Kidney epithelial cell (primary cell): Measurements from ENCODE around the gene AMBRA1. TPM values are rescaled to one million over a fixed set of nuclear protein-coding genes. Genes with fewer than 3 reads are reported as not detected.
A peak's percentile ranks its signal among the peaks of the same experiment; 100 is the strongest.

ENCODE experiments used
- DNase-seq: peaks from one replicate; pipeline ENCODE4 v3.0.0-alpha.2; 2010; ENCODE audit warnings: low read depth
- H3K27me3 ChIP-seq: 2 replicates; pipeline ENCODE4 v1.6.0; 2011; ENCODE audit warnings: low read length; ENCODE audit not compliant: control insufficient read depth, insufficient read depth
- H3K36me3 ChIP-seq: 2 replicates; pipeline ENCODE4 v1.5.1; 2011; ENCODE audit warnings: low read length; ENCODE audit not compliant: control insufficient read depth, insufficient read depth
- H3K4me3 ChIP-seq: 2 replicates; pipeline ENCODE4 v1.5.1; 2011; ENCODE audit warnings: low read depth, mild to moderate bottlenecking, control low read depth, low read length
- total RNA-seq: library from RNA; depleted of rRNA; stranded (reverse); fragments of >200 nt; gene quantifications from 2 replicates; pipeline ENCODE4 v1.2.3, GENCODE V29; 2015
- TF ChIP-seq, protein P1 (sequence below): IDR thresholded peaks from 2 replicates; pipeline ENCODE4 v1.5.1; 2011; ENCODE audit warnings: mild to moderate bottlenecking, moderate library complexity, low read length, control low read depth, inconsistent platforms; ENCODE audit not compliant: insufficient read depth, poor library complexity, severe bottlenecking

The AMBRA1 gene
- total RNA-seq, 1 donor from 2014 or later, result 23.1 TPM

DNA sequence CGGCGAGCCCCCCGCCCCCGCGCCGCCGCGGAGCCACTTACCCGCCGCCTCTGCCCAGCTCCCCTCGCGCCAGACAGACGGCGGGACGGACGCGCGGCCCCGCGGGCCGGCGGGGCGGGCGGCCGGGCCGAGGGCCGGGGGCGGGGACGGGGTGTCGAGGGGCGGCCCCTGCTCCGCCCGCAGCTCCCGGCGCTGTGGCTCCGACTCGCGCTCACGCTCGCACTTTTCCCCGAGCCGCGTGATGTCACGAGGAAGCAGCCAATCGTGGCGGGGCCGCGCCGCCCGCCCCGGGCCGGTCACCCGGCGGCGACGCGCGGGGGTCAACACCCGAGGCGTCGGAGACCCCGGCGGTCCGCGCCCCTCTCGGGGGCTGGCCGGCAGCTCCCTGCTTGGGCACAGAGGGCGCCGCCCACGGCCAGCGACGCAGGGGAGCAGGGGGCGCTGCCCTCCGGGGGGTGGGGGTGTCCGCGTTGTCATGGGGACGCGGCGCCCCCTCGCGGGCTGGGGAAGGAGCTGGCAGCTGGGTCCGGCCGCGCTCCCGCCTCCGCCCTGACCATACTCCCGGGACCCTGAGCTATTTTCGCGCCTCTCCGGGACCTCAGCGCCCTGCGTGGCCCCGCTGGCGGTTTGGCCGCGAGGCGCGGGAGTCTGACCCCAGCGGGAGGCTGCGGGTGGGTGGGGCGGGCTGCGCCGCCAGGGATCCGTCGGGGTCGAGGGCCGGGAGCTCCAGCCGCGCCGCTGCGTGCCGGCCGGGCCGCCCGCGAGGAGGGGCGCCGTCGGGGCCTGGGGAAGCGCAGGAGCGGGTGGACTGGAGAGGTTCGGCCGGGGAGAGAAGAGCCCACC, 202.0 kb downstream of the AMBRA1 start, which contains the start of gene CHRM4:
TSS of gene CHRM4 (minus strand) at position 199 of the 843 bp plus-strand sequence. CDS start 5,219 bp downstream, outside the sequence.
- H3K27me3 ChIP-seq, result peaks cover 58% of the 10 kb centered on the region
- no peak for DNase-seq
- TF ChIP-seq, protein P1, sequence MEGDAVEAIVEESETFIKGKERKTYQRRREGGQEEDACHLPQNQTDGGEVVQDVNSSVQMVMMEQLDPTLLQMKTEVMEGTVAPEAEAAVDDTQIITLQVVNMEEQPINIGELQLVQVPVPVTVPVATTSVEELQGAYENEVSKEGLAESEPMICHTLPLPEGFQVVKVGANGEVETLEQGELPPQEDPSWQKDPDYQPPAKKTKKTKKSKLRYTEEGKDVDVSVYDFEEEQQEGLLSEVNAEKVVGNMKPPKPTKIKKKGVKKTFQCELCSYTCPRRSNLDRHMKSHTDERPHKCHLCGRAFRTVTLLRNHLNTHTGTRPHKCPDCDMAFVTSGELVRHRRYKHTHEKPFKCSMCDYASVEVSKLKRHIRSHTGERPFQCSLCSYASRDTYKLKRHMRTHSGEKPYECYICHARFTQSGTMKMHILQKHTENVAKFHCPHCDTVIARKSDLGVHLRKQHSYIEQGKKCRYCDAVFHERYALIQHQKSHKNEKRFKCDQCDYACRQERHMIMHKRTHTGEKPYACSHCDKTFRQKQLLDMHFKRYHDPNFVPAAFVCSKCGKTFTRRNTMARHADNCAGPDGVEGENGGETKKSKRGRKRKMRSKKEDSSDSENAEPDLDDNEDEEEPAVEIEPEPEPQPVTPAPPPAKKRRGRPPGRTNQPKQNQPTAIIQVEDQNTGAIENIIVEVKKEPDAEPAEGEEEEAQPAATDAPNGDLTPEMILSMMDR, result peak; percentile 28
- no peaks in the 10 kb centered on the region for H3K36me3 ChIP-seq
- peak within 1 kb of the TSS; percentile 37 for H3K4me3 ChIP-seq

DNA sequence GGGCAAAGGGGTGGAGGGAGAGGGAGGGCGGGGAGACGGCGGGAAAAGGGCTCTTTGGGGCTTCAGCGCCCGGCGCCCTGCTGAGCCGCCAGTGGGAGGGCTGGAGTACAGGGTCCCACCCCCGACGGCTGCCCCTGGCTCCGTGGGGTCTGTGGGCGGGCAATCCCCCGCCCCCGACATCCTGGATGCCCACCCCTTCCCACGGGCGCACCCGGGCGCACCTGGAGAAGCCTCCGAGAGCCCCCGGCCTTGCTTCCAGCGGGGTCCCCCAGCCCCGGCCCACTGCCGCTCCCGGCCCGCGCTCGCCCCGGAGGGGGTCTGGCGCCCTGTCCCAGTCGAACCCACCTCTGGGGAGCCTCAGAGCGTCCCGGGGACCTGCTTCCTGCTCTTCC, 202.6 kb downstream of the AMBRA1 start:
- H3K4me3 ChIP-seq, result peak overlapping the region; percentile 14
- H3K27me3 ChIP-seq, result peaks cover 59% of the 10 kb centered on the region
- DNase-seq, result no peak
- TF ChIP-seq, protein P1, result no peak
- no peaks in the 10 kb centered on the region for H3K36me3 ChIP-seq

DNA sequence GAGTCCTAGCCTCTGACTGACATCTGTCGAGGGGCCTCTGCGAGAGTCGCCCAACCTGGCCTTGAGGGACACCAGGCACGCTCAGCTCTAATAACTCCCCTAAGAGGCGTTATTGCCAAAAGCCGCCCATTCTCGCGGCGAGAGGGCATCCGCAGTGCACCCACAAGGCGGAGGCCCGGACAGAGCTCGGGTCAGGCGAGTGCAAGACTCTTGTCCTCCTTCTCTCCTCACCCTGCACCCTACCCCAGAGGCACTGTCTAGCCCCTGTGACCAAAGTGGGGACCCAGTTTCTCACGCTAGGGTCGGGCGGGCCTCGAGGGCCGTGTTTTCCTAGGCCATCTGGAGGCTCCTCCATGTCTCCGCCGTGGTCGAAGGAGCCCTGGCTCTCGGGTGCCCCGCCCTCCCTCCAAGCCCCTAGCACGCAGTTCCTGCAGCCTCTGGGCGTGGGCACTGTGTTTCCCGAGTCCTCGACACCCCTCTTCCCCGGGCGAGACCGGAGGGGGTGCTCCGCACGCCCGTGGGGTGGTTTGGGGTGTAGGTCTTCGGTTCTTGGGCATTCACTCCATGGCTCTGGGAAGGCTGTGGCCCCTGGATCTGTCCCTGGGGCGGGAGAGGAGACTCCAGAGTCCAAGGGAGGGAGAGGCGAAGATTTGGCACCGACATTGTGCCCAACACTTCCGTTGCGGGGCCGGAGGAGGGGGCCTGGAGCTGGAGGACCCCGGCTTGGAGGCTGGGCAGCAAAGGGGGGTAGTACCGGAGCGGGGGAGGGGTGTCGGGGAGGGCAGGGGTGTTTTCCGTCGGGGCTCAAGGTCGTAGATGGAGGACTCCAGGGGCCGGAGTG, 203.3 kb downstream of the AMBRA1 start:
- H3K36me3 ChIP-seq, result no peaks in the 10 kb centered on the region
- TF ChIP-seq, protein P1, result no peak
- no peak overlapping the region for H3K4me3 ChIP-seq
- peaks cover 59% of the 10 kb centered on the region for H3K27me3 ChIP-seq
- no peak for DNase-seq

DNA sequence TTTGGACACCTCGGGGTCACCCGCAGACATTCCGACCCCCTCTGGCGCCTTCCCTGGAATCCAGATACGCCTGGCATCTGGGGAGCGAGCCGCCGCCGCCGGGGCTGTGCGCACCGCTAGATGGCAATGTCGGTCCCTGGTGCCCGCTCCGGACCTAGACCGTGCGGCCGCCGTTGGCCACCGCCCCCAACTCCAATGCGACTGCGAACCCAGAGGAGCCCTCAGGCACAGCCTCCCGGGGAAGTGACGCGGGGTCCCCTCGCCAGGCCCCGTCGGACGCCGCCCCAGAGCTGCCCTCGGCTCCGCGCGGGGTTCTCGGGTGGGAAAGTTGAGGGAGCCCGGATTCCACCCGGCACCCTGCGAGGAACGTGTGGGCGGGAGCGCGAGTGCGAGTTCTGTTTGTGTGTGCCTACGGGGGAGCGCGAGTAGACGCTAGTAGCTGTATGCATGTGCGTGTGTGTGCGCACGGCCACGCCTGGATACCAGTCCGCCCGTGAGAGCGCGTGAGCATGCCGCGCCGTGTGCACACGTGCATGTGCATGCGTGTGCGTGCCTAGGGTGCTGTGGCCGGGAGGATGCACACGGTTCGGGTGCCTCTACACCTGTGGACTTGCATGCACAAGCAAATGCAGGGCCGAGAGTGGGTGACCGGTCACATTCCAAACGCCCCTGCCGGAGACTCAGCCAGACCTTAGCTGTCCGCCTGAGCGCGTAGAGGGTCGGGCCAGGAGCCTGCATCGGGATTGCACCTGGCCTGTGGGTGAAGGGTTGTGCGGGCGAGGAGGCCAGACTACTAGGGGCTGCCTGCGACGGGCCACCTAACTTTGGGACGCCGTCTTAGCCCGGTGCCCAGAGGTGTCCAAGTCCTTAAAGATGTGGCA, 204.1 kb downstream of the AMBRA1 start:
- TF ChIP-seq, protein P1, result peak; percentile 82
- H3K4me3 ChIP-seq, result peak overlapping the region; percentile 28

DNA sequence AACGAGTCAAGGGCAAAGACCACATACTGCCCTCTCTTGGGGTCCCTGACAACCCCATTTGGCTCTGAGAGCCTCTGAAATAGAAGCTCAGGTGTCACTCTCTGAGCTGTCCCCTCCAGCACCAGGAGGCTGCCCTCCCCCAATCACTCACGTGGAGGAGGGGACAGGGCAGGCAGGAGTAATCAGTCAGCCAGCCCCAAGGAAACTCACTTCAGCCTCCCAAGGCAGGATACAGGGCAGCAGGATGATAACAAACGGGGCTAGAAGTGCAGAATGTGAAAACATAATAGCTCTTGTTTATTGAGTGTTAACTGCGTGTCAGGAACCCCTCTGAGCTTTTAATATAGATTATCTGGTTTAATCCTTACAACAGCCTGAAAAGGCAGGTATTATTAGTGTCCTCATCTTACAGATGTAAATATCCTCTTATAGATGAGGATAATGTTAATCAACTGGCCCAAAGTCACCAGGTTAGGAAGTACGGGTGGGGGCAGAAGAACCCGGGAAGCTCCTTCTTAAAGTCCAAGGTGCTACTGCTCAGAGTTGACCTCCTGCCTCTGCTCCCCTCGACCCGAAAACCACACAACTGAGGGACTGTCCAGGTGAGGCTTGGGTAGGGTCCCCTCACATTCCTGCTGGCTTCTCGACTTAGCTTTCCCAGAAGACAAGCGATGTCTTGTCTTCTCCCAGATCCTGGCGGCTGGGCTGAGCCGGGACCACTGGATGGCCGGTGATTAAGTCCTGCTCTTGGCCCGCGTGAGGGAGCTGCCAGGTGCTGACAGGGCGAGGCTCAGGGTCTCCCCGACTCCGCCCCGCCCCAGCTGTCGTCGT, 205.0 kb downstream of the AMBRA1 start:
- DNase-seq, result no peak
- TF ChIP-seq, protein P1, result no peak
- Histone ChIP-seq H3K27me3 (peaks cover 59% of the 10 kb centered on the region), H3K4me3 (no peak overlapping the region), H3K36me3 (no peaks in the 10 kb centered on the region)

More for the DNA sequence above, 204.1 kb downstream of the AMBRA1 start:
- DNase-seq, result no peak
- peaks cover 59% of the 10 kb centered on the region for H3K27me3 ChIP-seq
- H3K36me3 ChIP-seq, result no peaks in the 10 kb centered on the region
